ENCODE data around the gene ZNF664.

DNA sequence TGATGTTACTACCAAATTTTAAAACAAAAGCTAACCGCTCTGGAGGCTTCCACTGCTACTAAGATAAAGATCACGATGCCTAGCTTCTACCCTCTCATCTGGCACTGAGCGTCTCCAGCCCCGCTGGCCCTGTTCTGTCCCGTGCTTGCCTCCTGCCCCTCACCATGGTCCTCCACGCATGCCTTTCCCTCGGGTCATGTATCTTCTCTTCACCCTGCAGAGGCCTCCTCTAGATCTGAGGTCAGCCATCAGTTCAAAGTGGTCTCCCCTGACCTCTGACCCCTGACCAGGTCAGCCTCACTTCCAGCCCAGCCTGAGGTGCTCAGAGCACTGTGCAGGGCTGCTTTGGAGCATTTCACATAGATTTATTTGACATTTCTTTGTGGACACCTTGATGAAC, 28.3 kb downstream of the ZNF664 start:
- TF ChIP-seq, protein P1, sequence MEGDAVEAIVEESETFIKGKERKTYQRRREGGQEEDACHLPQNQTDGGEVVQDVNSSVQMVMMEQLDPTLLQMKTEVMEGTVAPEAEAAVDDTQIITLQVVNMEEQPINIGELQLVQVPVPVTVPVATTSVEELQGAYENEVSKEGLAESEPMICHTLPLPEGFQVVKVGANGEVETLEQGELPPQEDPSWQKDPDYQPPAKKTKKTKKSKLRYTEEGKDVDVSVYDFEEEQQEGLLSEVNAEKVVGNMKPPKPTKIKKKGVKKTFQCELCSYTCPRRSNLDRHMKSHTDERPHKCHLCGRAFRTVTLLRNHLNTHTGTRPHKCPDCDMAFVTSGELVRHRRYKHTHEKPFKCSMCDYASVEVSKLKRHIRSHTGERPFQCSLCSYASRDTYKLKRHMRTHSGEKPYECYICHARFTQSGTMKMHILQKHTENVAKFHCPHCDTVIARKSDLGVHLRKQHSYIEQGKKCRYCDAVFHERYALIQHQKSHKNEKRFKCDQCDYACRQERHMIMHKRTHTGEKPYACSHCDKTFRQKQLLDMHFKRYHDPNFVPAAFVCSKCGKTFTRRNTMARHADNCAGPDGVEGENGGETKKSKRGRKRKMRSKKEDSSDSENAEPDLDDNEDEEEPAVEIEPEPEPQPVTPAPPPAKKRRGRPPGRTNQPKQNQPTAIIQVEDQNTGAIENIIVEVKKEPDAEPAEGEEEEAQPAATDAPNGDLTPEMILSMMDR (IDR thresholded peaks at IDR 0.05), result no peak
- TF ChIP-seq POLR2A (IDR thresholded peaks at IDR 0.05; ENCODE audit: low read depth) (no peak), EP300 (IDR thresholded peaks at IDR 0.05) (no peak), POLR2AphosphoS5 (IDR thresholded peaks at IDR 0.05) (no peak)
